ENCODE measurements around the gene MPZ.
"Not testable (repeated sequence)": the region's sequence is repeated elsewhere in the genome, so short reads cannot be mapped to it uniquely, and the experiment has no call there.

MPZ gene

GRCh38 chr1:161299347-161299746 is 10.4 kb downstream of the MPZ start:
- no peak for DNase-seq

DNA sequence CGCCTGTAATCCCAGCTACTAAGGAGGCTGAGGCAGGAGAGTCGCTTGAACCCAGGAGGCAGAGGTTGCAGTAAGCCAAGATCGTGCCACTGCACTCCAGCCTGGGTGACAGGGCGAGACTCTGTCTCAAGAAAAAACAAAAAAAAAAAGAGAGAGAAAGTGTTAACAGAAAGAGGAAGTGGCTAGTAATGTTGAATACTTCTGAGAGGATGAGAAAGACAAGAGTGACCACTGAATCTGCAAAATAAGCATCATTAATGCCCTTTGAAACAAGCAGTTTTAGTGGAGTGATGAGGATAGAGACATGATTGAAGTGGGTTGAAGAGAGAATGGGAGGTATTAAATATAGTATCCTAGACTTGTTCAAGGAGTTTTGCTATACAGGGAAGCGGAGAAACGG is 11.7 kb downstream of the MPZ start:
- DNase-seq, result no peak

DNA sequence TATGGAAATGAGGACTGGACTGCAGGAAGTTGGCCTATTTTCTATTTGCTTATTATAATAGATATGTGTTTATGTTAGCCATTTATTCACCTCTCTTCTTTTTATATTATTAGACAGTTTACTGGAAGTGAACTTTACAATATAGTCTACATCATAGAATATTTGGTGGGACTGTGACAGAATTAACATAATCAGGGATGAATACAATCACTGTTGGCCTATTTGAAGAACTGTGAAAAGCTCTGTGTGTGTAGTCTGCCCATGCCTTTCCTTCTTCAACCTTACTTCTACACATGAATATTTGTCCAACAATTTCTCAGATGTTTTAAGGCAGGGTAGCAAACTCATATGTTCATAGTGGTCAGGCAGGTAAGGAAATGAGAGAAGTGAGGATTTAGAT is 12.4 kb downstream of the MPZ start:
- no peak for DNase-seq

GRCh38 chr1:161290779-161291178 is 19.0 kb downstream of the MPZ start:
- no peak for DNase-seq

DNA sequence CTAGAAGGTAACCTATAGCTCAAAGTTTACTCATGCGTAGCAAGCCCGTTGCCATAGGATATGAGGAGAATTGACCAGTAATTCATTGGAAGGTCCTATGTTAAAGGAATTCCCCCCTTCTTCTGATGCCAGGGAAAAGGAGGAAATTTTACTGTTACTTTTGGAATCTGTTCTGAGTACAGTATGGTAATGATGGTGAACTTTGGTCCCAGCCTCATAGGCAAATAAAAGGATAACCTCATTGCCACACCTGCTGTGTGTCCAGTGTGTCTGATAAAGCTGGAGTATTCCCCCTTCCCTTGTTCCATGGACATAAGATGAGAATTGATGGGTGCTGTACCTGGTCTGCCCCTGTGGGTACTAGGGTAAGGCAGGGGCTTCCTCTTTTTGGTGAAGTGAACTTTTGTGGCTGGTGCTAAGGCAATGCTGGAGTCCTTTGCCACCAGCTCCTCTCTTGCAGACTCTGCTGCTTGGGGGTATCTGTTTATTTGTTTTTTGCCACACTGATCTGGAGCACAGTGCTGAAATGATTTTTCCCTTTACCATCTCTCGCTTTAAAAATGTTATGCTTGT is 22.2 kb downstream of the MPZ start:
- no peak for DNase-seq

DNA sequence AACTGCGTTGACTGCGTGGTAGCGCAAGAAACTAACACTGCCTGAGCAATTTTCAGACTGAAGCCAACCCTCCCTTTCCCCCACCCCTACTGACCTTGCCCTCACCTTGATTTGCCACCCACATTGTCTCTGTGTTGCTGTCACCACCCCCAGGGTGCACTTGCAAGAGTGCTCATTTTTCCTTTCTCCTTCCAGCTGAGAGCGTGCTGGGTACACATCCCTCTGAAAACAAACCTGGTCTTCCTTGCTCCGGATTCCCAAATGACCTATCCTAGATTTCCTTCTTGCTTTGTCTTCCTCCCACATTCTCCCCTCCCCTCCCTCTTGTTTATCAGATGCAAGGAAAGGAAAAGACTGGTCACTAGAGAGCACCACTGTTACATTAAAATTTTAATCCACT is 24.2 kb downstream of the MPZ start:
- no peak for DNase-seq

- DNase-seq, result no peak
These were observed 24.7 kb downstream of the MPZ start for GRCh38 chr1:161285113-161285512.

- DNase-seq, result no peak
These were observed 26.8 kb downstream of the MPZ start for GRCh38 chr1:161282991-161283390.

- DNase-seq, result no peak
These were observed 34.9 kb downstream of the MPZ start for GRCh38 chr1:161274874-161275273.

DNA sequence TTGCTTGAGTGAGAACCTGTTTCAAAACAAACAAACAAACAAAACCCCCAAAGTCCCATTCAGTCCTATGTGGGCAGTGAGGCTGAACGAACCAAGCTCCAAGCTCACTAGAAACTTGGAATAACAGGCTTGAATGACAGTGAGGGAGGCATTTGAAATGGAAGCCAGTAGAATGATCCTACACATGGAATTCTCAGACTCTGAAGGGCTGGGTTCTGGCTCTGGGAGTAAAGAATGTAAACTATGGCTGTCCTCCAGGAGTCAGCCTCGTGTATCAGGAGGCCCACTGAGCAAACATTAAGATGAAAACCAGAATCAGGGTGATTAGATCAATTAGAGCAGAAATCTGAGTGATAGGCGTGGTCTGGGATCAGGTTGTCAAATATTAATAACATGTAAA is 36.4 kb downstream of the MPZ start:
- DNase-seq, result no peak

DNA sequence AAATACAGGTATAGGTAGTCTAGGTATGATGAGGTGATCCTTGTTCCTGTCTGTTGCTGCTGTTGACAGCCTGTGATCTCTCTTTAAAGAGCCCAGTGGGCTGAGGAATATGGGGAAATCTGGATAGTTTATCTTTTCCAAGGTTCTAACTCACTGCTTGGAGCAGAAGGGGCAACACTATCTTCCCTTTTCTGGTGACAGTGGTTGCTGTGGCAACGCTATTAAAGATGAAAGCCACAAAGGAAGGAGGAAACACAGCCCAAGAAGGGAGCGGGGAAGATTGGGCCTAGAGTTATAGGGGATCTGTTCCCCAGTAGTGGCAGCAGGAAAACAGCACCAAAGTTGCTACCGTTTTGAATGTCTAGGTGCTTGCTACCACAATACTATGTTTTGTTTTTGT is 42.4 kb downstream of the MPZ start:
- no peak for DNase-seq

DNA sequence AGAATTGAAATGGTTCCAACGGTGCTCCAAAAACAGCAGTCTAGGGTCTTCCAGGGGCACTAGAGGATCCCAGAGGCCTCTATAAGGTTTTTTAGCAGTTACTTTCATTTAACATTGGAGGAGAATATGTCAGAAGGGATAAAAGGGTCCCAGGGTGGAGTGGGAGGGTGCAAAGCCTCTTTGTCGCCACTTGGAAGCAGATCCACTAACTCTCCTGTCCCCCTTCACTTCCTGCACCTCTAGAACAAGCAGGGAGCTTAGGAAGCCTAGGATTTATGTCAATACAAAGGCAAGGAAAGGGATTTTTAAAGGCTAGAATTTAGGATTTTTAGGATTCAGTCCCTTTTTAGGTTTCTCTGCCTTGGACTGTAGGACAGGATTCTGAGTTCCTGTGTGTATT is 42.9 kb downstream of the MPZ start:
- no peak for DNase-seq

DNA sequence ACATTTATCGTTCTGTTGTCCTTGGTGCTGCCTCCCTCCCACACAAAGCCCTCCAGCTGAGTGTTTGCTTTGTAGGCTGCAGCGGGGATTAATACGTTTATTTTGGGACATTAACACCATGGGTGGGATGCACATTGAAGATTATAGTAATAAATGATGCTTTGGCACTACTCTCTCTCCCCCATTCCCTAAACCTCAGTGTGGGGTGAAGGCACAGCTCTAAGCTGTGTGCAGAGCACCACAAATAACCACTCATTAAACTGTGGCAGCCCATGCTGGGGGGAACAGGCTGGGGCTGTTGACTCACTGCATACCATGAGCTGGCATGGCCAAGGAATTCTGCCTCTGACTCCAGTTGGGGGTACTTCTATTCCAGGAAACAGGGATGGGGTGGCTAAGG is 43.6 kb downstream of the MPZ start:
- DNase-seq, result no peak

DNA sequence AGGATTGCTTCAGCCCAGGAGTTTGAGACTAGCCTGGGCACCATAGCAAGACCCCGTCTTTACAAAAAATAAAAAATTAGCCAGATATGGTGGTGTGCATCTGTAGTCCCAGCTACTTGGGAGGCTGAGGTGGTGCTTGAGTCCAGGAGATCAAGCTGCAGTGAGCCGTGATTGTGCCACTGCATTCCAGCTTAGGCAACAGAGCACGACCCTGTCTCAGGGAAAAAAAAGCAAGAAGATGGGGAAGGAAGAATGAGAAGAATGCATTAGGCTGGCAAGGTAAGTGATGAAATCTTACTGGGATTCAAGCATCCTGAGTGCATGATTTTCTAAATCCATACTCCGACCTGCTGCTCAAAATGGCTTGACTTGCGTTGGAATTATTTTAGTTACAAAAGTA is 44.5 kb downstream of the MPZ start:
- DNase-seq, result no peak

GRCh38 chr1:161261261-161262235 is 48.2 kb downstream of the MPZ start:
- DNase-seq, result no peak

DNA sequence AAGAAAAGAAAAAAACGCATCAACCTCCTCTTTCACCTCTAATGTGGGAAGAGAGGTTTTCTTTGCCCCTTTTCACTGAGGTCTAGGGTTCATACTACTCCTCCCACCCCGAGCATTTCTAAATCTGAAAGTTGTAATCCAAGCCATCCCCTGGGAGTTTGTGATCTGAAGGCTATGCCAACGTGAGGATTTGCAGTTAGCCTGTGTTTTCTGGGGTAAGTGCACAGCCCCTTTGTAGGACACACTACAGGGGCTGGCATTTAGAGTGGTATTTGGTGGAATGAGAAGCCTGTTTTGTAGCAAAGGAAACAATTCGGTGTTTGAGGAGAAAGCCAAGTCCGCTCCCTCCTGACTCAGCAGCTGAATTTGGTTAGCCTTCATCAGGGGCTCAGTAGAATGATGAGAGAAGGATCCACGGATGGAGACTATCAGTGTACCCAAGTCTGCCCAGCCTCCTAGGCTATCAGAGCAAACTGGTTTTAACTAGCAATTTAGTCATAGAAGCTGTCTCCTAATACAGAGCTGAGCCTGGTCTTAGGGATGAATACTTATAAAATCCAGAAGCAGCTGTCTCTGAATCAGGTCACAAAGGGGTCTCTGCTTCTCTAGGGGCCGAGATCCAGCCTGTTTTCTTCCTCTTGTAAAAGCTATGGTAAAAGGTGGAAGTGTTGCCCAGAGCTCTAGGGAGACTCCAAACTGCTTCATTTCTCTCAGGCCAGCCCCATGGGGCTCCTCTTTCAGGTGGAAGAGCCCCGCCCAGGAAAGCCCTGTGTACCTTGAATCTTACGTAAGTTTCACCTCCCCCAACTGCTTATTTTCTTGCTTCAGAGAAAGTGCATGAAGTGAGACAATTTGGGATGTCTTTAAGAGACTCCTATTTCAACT is 49.1 kb downstream of the MPZ start:
- DNase-seq, result no peak

DNA sequence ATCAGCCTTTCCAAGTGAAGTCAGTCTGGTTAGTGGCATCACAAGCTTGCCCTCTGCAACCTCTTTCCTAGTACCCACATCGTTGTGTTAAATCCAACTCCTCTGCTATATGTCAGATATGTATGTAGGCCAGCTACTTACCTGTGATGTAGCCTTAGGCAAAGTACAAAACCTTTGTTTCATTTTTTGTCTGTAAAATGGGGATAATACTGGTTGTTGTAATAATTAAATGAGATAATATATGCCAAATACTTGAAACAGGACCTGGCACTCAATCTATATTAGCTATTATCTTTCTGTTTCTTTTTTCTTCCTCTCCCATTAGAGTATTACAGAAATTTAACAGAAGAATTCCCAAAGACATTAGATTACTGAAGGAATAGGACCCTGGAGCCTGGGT is 50.0 kb downstream of the MPZ start:
- DNase-seq, result no peak

GRCh38 chr1:161259345-161259702 is 50.4 kb downstream of the MPZ start:
- no peak for DNase-seq

GRCh38 chr1:161258439-161259344 is 51.1 kb downstream of the MPZ start, which contains the start of gene PCP4L1:
TSS of gene PCP4L1 (plus strand) at chr1:161258745. CDS start at chr1:161258975, 230 bp downstream.
- peak; percentile 12 to 21 for DNase-seq

DNA sequence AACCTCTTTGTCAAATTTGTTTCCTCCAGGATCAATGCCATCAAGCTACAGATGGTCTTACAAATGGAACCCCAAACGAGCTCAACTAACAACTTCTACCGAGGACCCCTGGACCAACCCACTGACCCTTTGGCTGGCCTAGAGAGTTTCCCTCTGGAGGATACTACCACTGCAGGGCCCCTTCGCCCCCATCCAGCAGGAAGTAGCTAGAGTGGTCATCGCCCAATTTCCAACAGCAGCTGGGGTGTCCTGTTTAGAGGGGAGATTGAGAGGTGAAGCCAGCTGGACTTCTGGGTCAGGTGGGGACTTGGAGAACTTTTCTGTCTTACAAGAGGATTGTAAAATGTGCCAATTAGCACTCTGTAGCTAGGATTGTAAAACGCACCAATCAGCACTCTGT is 52.7 kb downstream of the MPZ start:
- not testable (repeated sequence) for DNase-seq

DNA sequence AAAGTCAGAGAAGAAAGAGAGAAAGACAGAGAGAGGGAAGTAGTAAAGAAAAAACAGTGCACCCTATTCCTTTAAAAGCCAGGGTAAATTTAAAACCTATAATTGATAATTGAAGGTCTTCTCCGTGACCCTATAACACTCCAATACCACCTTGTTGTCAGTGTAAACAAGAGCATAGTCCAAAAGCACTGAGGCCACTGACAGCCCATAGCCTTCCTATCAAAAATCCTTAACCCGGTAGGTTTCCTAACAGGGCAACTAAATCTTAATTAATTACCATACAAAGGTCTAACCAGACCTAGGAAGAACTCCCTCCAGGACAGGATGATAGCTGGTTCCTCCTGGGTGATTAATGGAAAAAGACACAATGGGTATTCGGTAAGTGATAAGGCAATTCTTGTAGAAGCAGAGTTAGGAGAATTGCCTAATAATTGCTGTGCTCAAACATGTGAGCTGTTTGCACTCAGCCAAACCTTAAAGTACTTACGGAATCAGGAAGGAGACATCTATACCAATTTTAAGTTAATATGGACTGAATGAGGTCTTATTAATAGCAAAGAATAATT is 53.7 kb downstream of the MPZ start:
- DNase-seq, result not testable (repeated sequence)

DNA sequence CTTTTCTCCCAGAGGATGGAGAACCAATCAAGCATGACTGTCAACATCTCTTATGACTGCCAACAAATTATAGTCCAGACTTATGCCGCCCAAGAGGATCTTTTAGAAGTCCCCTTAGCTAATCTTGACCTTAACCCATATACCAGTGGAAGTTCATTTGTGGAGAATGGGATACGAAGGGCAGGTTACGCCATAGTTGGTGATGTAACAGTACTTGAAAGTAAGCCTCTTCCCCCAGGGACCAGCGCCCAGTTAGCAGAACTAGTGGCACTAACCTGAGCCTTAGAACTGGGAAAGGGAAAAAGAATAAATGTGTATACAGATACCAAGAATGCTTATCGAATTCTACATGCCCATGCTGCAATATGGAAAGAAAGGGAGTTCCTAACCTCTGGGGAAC is 54.5 kb downstream of the MPZ start:
- DNase-seq, result not testable (repeated sequence)
